IMR-90 (cell line): Measurements from ENCODE around the gene IL22. TPM values are rescaled to one million over a fixed set of nuclear protein-coding genes. Genes with fewer than 3 reads are reported as not detected.

Experiments
- ATAC-seq: fragments of 200-7000 bp; cut with Tn5 transposase; 2 replicates; pipeline ENCODE4 v1.9.1; 2020; ENCODE audit warnings: low read depth, mild to moderate bottlenecking, moderate library complexity
- BruUV-seq: library from RNA; stranded (reverse); fragments of 400-500 nt; replicated peaks from 2 replicates; lab custom pipeline; 2021; lab: Mats Ljungman, UMichigan
- CTCF ChIA-PET: fragments of 300-600 bp; formaldehyde crosslinking; extraction: SDS; loops from one replicate; lab custom pipeline; 2021; ENCODE audit warnings: antibody characterized with exemption; lab: Yijun Ruan, JAX
- POLR2A ChIA-PET: fragments of 300-600 bp; sonication (Branson Sonifier 250); formaldehyde crosslinking; loops from one replicate; lab custom pipeline; 2022; ENCODE audit warnings: antibody characterized with exemption; ENCODE audit not compliant: unreplicated experiment; lab: Charles Lee
- DNase-seq: peaks from one replicate; pipeline ENCODE4 v3.0.0; 2013
- H2AFZ ChIP-seq: replicated peaks from 2 replicates; pipeline ENCODE3; 2013; ENCODE audit warnings: low read length, mild to moderate bottlenecking; ENCODE audit not compliant: poor library complexity
- H2AK5ac ChIP-seq: 2 replicates; pipeline ENCODE4 v1.6.1; 2013; ENCODE audit warnings: low read depth, low read length, inconsistent platforms
- H2AK9ac ChIP-seq: replicated peaks from 2 replicates; pipeline ENCODE3; 2013; ENCODE audit warnings: mild to moderate bottlenecking, low read depth, low read length, moderate library complexity; ENCODE audit not compliant: poor library complexity
- H2BK120ac ChIP-seq: 2 replicates; pipeline ENCODE4 v1.6.1; 2013; ENCODE audit warnings: low read depth, low read length, inconsistent platforms
- H2BK15ac ChIP-seq: 3 replicates; pipeline ENCODE4 v1.6.1; 2013; ENCODE audit warnings: low read depth, low read length, inconsistent platforms
- H2BK20ac ChIP-seq: 2 replicates; pipeline ENCODE4 v1.6.1; 2013; ENCODE audit warnings: low read depth, mild to moderate bottlenecking, inconsistent platforms, low read length, moderate library complexity
- H2BK5ac ChIP-seq: 2 replicates; pipeline ENCODE4 v1.6.1; 2013; ENCODE audit warnings: mild to moderate bottlenecking, low read depth, low read length, inconsistent platforms; ENCODE audit not compliant: poor library complexity, severe bottlenecking
- H3K14ac ChIP-seq: replicated peaks from 2 replicates; pipeline ENCODE4 v1.6.1; 2013; ENCODE audit warnings: low read depth, low read length, inconsistent platforms
- H3K18ac ChIP-seq: 2 replicates; pipeline ENCODE4 v1.6.1; 2013; ENCODE audit warnings: low read depth, low read length, control low read depth
- H3K23ac ChIP-seq: 2 replicates; pipeline ENCODE4 v1.6.1; 2013; ENCODE audit warnings: low read depth, low read length, inconsistent platforms
- H3K27ac ChIP-seq: 2 replicates; pipeline ENCODE4 v1.5.1; 2013; ENCODE audit warnings: mild to moderate bottlenecking, control low read depth, low read length; ENCODE audit not compliant: insufficient read depth
- H3K27me3 ChIP-seq: 2 replicates; pipeline ENCODE4 v1.6.1; 2013; ENCODE audit warnings: low read length; ENCODE audit not compliant: control insufficient read depth, insufficient read depth
- H3K36me3 ChIP-seq: 2 replicates; pipeline ENCODE4 v1.6.1; 2013; ENCODE audit warnings: low read length, mixed read lengths; ENCODE audit not compliant: control insufficient read depth, insufficient read depth
- H3K4ac ChIP-seq: 2 replicates; pipeline ENCODE4 v1.6.1; 2013; ENCODE audit warnings: low read depth, low read length, inconsistent platforms
- H3K4me1 ChIP-seq: 2 replicates; pipeline ENCODE4 v1.6.1; 2013; ENCODE audit warnings: low read length, mixed read lengths; ENCODE audit not compliant: control insufficient read depth, insufficient read depth
- H3K4me2 ChIP-seq: 2 replicates; pipeline ENCODE4 v1.6.1; 2013; ENCODE audit warnings: low read depth, mild to moderate bottlenecking, control low read depth, low read length, moderate library complexity
- H3K4me3 ChIP-seq: 2 replicates; pipeline ENCODE4 v1.5.1; 2013; ENCODE audit warnings: low read depth, mild to moderate bottlenecking, control low read depth, low read length, moderate library complexity; ENCODE audit not compliant: insufficient read depth
- H3K56ac ChIP-seq: 2 replicates; pipeline ENCODE4 v1.6.1; 2013; ENCODE audit warnings: low read length, inconsistent platforms; ENCODE audit not compliant: insufficient read depth; ENCODE audit errors: extremely low read depth
- H3K79me1 ChIP-seq, 2 experiments: 2 replicates each; pipeline ENCODE4 v1.6.1; 2013; ENCODE audit warnings: low read length in 2 of 2, inconsistent platforms in 1 of 2, low read depth in 1 of 2
- H3K9ac ChIP-seq: 2 replicates; pipeline ENCODE4 v1.6.1; 2013; ENCODE audit warnings: low read depth, low read length, control low read depth
- H3K9me1 ChIP-seq: 2 replicates; pipeline ENCODE4 v1.6.1; 2013; ENCODE audit warnings: low read length, inconsistent platforms; ENCODE audit not compliant: insufficient read depth
- H3K9me3 ChIP-seq: 2 replicates; pipeline ENCODE4 v1.6.1; 2013; ENCODE audit warnings: low read length; ENCODE audit not compliant: control insufficient read depth, insufficient read depth
- H4K20me1 ChIP-seq: 2 replicates; pipeline ENCODE4 v1.6.1; 2013; ENCODE audit warnings: low read length, inconsistent platforms; ENCODE audit not compliant: insufficient read depth
- H4K5ac ChIP-seq: 2 replicates; pipeline ENCODE4 v1.6.1; 2013; ENCODE audit warnings: mild to moderate bottlenecking, low read depth, low read length, control low read depth
- H4K8ac ChIP-seq, 2 experiments: 2 replicates each; pipeline ENCODE4 v1.6.1; 2013; ENCODE audit warnings: low read depth in 2 of 2, low read length in 2 of 2, control low read depth in 1 of 2, inconsistent platforms in 1 of 2
- H4K91ac ChIP-seq: 2 replicates; pipeline ENCODE4 v1.6.1; 2013; ENCODE audit warnings: low read depth, low read length, inconsistent platforms; ENCODE audit not compliant: insufficient read depth
- BHLHE40 ChIP-seq: fragments of 150-350 bp; IDR thresholded peaks from 2 replicates; pipeline ENCODE4 v1.6.1; 2016; ENCODE audit warnings: mild to moderate bottlenecking, low read depth, low read length
- CEBPB ChIP-seq: IDR thresholded peaks from 2 replicates; pipeline ENCODE4 v1.6.1; 2012; ENCODE audit warnings: low read depth, low read length, improper control_type of control experiment
- CHD1 ChIP-seq: IDR thresholded peaks from 2 replicates; pipeline ENCODE4 v1.6.1; 2012; ENCODE audit warnings: low read depth, low read length, improper control_type of control experiment
- CTCF ChIP-seq: conservative IDR thresholded peaks from 2 replicates; pipeline ENCODE4 v1.5.1; 2012; ENCODE audit warnings: mild to moderate bottlenecking, low read depth, low read length, improper control_type of control experiment
- FOS ChIP-seq: fragments of 150-350 bp; IDR thresholded peaks from 2 replicates; pipeline ENCODE4 v1.6.1; 2016; ENCODE audit warnings: low read depth, low read length
- MAFK ChIP-seq: IDR thresholded peaks from 2 replicates; pipeline ENCODE4 v1.6.1; 2012; ENCODE audit warnings: low read depth, low read length, improper control_type of control experiment
- MAZ ChIP-seq: IDR thresholded peaks from 2 replicates; pipeline ENCODE4 v1.6.1; 2012; ENCODE audit warnings: low read depth, mild to moderate bottlenecking, low read length, improper control_type of control experiment, moderate library complexity, borderline replicate concordance
- MXI1 ChIP-seq: IDR thresholded peaks from 2 replicates; pipeline ENCODE4 v1.6.1; 2012; ENCODE audit warnings: low read depth, mild to moderate bottlenecking, low read length, moderate library complexity, borderline replicate concordance
- NFE2L2 ChIP-seq: fragments of 150-350 bp; IDR thresholded peaks from 2 replicates; pipeline ENCODE4 v1.6.1; 2016; ENCODE audit warnings: low read depth, mild to moderate bottlenecking, low read length
- POLR2A ChIP-seq: IDR thresholded peaks from 2 replicates; pipeline ENCODE4 v1.6.1; 2012; ENCODE audit warnings: mild to moderate bottlenecking, low read depth, low read length
- RAD21 ChIP-seq: IDR thresholded peaks from 2 replicates; pipeline ENCODE4 v1.6.1; 2012; ENCODE audit warnings: low read length, improper control_type of control experiment
- RCOR1 ChIP-seq: IDR thresholded peaks from 2 replicates; pipeline ENCODE4 v1.6.1; 2012; ENCODE audit warnings: mild to moderate bottlenecking, low read length, improper control_type of control experiment; ENCODE audit not compliant: insufficient replicate concordance
- RFX5 ChIP-seq: IDR thresholded peaks from 2 replicates; pipeline ENCODE4 v1.8.0; 2012; ENCODE audit warnings: low read depth, mild to moderate bottlenecking, low read length, moderate library complexity
- SMC3 ChIP-seq: fragments of 150-350 bp; IDR thresholded peaks from 2 replicates; pipeline ENCODE4 v1.6.1; 2016; ENCODE audit warnings: low read depth, mild to moderate bottlenecking, antibody characterized with exemption, low read length, moderate library complexity
- USF2 ChIP-seq: fragments of 150-350 bp; IDR thresholded peaks from 2 replicates; pipeline ENCODE4 v1.6.1; 2017; ENCODE audit warnings: mild to moderate bottlenecking, antibody characterized with exemption, low read length, low read depth
- WGBS, 2 experiments: methylation state at CpG; one replicate each; pipeline versions ENCODE4 v1.1.5 to v1.1.7; 2013; ENCODE audit warnings: missing lambda C conversion rate in 2 of 2; ENCODE audit not compliant: insufficient read length in 1 of 2; ENCODE audit errors: extremely low coverage in 2 of 2; 5-methylcytosine and 5-hydroxymethylcytosine counted together
- dilution Hi-C: fragments of 300-500 bp; cut with HindIII; formaldehyde crosslinking; loops from one replicate; pipeline ENCODE4 v1.14.3; 2018; ENCODE audit warnings: low sequenced_read_pairs; ENCODE audit not compliant: unreplicated experiment
- in situ Hi-C: fragments of 300-500 bp; cut with MboI; formaldehyde crosslinking; loops from 3 replicates; pipeline ENCODE4 v1.14.3; 2019; ENCODE audit warnings: low sequenced_read_pairs, inconsistent platforms, mixed read lengths
- intact Hi-C: fragments of 100-400 bp; cut with micrococcal nuclease; formaldehyde crosslinking; loops from 2 replicates; pipeline ENCODE4 v1.10.0; 2022
- polyA plus RNA-seq, 3 experiments: library from polyadenylated mRNA; depleted of rRNA; stranded (reverse); fragments of >200 nt; gene quantifications; 2 replicates each; pipeline ENCODE4 v1.2.3, GENCODE V29; 2012; ENCODE audit warnings: low replicate concordance in 1 of 3
- total RNA-seq: library from RNA; depleted of rRNA; stranded (reverse); fragments of >200 nt; gene quantifications from 2 replicates; pipeline ENCODE4 v1.2.3, GENCODE V29; 2012
- TF ChIP-seq, protein P1 (sequence below): fragments of 150-350 bp; IDR thresholded peaks from 2 replicates; pipeline ENCODE4 v1.6.1; 2016; ENCODE audit warnings: low read depth, mild to moderate bottlenecking, low read length, moderate library complexity, borderline replicate concordance

IL22 gene
- total and polyA plus RNA-seq, 2 of the 4 experiments (the other 2 are of a cell fraction): not detected

DNA sequence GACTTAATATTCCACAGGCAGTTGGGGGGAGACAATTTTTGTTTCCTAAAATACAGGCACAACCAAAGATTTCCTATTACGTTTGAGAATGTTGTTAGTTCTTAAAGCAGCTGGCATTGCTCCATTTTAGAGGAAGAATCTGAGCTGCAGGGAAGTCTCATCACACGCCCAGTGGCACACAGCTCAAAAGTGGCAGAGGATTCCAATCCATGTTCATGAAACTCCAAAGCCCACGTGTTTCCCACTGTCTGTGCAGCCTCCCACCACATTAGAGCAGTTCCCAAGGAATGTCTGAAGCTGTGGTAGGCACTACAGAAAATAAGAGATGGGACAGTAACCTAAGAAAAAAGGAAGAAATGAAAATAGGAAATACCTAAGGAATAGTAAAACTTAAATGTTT is 21.7 kb downstream of the IL22 start:
- no peak overlapping the region for H3K56ac ChIP-seq
- H3K4me2 ChIP-seq: no peak overlapping the region
- dilution Hi-C loops: no loop called here
- ChIA-PET CTCF (interaction anchor here (0.6 to 2.0 kb wide), 2 partner anchors 9 to 102 kb away, joined by 4 to 9 read pairs; no protein-coding TSS in a partner anchor), POLR2A (no interaction called here)
- no peak overlapping the region for H2AFZ ChIP-seq
- no peak overlapping the region for H2BK120ac ChIP-seq
- intact Hi-C loops: no loop called here
- DNase-seq (no peak), ATAC-seq (no peak)
- no peaks in the 10 kb centered on the region for H3K4me1 ChIP-seq
- TF ChIP-seq POLR2A (no peak), RAD21 (no peak), MAFK (no peak), USF2 (no peak), MAZ (no peak), CHD1 (no peak), RFX5 (no peak), CEBPB (no peak), RCOR1 (no peak), MXI1 (no peak), SMC3 (no peak), FOS (no peak), NFE2L2 (no peak), CTCF (no peak), BHLHE40 (no peak)
- TF ChIP-seq, protein P1, sequence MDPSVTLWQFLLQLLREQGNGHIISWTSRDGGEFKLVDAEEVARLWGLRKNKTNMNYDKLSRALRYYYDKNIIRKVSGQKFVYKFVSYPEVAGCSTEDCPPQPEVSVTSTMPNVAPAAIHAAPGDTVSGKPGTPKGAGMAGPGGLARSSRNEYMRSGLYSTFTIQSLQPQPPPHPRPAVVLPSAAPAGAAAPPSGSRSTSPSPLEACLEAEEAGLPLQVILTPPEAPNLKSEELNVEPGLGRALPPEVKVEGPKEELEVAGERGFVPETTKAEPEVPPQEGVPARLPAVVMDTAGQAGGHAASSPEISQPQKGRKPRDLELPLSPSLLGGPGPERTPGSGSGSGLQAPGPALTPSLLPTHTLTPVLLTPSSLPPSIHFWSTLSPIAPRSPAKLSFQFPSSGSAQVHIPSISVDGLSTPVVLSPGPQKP: no peak
- no peaks in the 10 kb centered on the region for H3K9me1 ChIP-seq
- H2BK5ac ChIP-seq: no peak overlapping the region
- H2AK5ac ChIP-seq: no peak overlapping the region
- H4K5ac ChIP-seq: no peak overlapping the region
- no peak overlapping the region for H3K14ac ChIP-seq
- WGBS, 2 experiments: no CpG with 5 or more reads among the region's 3 CpGs
- no peaks in the 10 kb centered on the region for H3K79me1 ChIP-seq
- H3K18ac ChIP-seq: no peak overlapping the region
- no peak overlapping the region for H3K4ac ChIP-seq
- H4K8ac ChIP-seq: no peak overlapping the region
- no peak overlapping the region for H3K9ac ChIP-seq
- H3K36me3 ChIP-seq: no peaks in the 10 kb centered on the region
- in situ Hi-C loops: no loop called here
- H3K23ac ChIP-seq: no peak overlapping the region
- no peak overlapping the region for H4K91ac ChIP-seq
- H2BK15ac ChIP-seq: no peak overlapping the region
- H2BK20ac ChIP-seq: no peak overlapping the region
- no peaks in the 10 kb centered on the region for H4K20me1 ChIP-seq
- H2AK9ac ChIP-seq: no peak overlapping the region
- H3K4me3 ChIP-seq: no peak overlapping the region
- peaks cover 8% of the 10 kb centered on the region; the same call in 1 of the 2 replicates for H3K27me3 ChIP-seq
- H3K27ac ChIP-seq: no peak overlapping the region
- H3K9me3 ChIP-seq: no peaks in the 10 kb centered on the region
- BruUV-seq: no TSS peak
